ENCODE results near the gene DBI.
"Not testable (repeated sequence)": the region's sequence is repeated elsewhere in the genome, so short reads cannot be mapped to it uniquely, and the experiment has no call there.

Gene DBI

DNA sequence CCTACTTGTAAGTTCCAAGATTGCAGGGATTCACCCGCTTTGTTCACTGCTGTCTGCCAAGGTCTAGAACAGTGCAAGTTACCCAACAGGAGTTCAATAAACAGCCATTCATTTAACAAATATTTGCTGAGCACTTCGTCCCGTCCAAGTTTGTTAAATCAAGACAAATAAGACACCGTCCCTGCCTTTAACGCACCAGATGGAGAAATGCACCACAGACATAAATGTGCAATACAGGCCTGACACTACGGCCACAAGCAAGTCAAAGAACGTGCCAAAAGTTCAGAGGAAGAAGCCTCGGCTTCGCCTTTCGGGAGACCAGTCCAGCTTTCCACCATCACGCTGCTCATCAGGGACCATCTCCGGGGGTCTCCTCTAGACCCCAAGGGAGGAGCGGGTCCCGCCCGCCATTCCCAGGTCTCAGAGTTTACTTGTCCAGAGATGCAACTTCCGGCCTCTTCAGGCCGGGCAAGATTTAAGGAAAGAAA is 572 bp upstream of the DBI start:
- peak; percentile 18 to 35 for DNase-seq

DNA sequence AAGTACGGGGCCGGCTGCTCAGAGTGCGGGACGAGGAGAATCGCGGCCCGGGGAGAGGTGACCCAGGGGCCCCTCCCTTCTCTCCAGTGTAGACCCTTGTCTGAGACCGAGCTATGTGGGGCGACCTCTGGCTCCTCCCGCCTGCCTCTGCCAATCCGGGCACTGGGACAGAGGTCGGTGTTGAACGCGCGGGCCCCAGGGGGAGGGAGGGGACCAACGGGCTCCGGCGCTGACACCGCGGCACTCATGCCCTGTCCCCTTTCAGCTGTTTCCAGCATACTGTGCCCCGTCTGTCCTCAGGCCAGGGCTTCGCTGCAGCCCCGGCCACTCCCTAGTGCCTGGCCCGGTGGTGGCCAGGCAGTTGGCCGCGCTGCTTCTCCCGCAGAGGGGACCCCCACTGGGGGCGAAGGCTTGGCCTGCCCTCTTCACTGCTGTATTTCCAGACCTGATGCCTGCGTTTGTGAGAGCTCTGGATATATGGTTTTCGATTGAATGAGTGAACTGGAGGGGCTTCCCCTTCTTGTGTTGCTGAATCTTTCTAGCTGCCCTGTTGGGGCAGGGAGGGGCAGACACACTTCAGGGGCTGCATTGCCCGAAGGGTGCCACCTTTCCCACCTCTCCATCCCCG is 809 bp downstream of the DBI start:
- peak in 1 of 2 donors; percentile 26 for DNase-seq

DNA sequence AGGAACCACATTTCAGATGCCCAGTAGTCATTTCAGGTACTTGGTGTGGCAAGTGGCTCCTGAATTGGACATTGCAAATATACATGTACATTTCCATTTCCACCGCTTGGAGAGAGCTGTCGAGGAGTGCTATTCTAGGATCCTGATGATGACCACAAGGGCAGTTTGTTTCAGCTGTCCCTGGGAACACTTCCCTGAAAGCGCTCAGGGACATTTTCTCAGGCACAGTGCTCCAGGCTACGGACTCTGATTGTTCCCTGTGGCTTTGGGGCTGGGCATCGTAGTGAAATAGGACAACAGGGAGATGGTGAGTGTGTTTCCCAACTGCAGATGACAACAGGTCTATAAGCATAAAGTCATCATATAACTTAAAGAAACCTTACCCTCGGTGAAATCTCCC is 3.1 kb downstream of the DBI start:
- DNase-seq: no peak

DNA sequence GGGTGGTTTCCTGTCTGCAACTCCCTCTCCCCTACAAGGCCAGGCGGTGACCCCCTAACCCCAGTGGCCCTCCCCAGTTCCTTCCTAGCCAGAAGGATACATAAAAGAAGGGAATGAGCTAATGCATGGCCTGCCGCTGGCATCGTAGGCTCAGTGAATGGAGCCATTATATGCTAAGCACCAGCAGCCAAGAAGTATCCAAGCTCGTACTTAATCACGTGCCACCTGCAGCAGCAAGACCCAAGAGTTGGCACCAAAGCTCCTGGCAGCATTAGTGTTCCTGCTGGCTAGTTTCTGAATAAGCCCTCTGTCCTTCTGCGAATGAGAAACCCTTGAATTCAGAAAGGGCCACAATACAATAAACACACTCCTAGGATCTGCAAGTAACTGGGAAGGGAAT is 4.3 kb downstream of the DBI start:
- no peak for DNase-seq

GRCh38 chr2:119372778-119373568 is 6.2 kb downstream of the DBI start:
- no peak for DNase-seq

- DNase-seq: not testable (repeated sequence)
These were observed 7.3 kb downstream of the DBI start for GRCh38 chr2:119373907-119374745.

GRCh38 chr2:119376406-119376805 is 9.6 kb downstream of the DBI start:
- DNase-seq: not testable (repeated sequence)

- no peak for DNase-seq
These were observed 10.0 kb downstream of the DBI start for GRCh38 chr2:119376810-119377209.

DNA sequence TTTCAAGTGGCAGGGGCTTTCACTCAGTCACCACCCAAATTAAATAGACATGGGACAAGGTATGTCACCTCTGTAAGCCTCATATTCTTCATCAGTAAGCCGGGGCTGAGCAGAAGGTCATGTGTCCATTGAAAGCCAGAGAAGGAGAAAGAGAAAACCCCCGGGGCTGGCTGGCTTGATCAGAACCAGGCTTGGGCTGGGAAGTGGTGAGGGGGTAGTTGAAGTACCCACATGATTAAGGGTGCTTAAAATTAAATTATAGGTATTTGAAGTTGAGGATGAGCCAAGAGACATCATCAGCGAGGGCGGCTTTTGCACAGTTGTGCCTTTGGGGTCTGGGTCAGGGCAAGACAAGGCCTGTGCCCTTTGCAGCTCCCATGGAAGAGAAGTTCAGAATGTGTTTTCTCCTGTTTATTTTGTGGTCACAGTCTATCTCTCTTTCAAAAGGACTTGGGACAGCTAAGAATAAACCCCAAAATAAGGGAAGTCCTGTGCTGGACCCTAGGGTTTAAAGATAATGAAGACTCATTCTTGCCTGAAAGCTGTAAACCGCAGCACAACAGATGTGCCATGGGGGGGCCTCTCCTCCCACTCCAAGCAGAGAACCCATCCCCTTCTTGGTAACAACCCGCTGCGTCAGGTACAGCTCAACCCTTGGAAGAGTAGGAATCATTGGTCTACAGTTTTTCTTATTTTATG is 10.7 kb downstream of the DBI start:
- DNase-seq: no peak

GRCh38 chr2:119377993-119378345 is 11.2 kb downstream of the DBI start:
- DNase-seq: no peak

DNA sequence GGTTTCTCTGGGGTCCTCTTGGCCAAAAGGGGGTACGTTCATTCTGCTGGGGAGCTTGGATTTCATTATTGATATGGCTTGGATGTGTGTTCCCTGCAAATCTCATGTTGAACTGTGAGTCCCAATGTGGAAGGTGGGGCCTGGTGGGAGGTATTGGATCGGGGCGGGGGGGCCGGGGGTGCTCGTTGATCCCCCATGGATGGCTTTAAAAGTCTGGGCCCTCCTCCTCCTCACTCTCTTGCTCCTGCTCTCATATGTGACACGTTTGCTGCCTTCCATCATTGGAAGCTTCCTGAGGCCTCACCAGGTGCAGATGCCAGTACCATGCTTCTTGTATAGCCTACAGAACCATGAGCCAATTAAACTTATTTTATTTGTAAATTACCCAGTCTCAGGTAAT is 11.8 kb downstream of the DBI start:
- no peak for DNase-seq

DNA sequence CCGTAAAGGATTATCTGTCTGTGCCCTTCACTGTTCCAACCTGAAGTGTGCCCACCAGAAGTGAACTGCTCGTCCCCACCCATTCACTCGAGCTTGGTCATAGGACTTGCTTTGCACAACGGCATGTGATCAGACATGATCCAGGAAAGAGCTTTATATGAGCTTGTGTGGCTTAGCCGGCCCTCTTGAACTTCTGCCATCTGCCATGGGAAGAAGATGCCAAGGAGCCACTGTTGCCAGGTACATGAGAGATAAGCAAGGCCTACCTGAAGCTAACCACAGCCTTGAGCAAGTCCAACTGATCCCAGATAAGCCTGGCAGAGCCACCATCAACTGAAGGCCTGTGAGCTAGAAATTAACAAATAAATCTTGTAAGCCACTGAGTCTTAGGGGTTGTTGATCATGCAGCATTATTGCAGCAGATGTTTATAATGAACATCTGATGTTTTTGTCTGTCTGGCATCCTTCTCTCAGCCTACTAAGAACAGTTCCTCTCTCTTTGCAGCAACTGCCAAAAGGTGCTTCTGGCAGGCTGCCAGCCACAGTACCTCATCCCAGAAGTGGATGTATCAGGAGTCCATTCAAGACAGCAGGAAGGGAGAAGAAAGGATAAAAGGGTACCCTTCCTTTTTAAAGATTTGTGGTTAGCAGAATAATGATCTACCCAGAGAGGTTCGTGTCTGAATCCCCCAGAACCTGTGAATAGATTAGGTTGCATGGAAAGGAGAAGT is 16.8 kb downstream of the DBI start:
- DNase-seq: no peak

- peak in 1 of 2 donors; percentile 34 for DNase-seq
These were observed 18.2 kb downstream of the DBI start for GRCh38 chr2:119384971-119385370.

DNA sequence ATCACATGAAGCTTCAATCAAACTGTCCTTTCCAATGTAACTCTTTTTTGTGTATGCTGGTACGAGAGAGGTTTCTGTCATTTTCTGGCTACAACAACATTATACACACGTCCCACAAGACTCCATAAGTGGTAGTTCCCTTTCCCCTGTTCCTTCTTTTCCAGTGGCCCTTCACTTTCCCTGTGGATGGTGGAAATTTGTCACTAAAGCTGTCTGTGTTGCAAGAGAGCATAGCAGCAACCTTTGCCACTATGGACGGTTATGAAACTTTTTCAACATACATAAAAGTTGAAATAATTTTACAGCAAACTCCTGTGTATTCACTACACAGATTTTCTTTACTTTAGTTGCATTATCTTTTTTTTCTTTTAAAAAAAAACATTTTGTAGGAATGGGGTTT is 18.7 kb downstream of the DBI start:
- DNase-seq: peak; percentile 68 to 71

DNA sequence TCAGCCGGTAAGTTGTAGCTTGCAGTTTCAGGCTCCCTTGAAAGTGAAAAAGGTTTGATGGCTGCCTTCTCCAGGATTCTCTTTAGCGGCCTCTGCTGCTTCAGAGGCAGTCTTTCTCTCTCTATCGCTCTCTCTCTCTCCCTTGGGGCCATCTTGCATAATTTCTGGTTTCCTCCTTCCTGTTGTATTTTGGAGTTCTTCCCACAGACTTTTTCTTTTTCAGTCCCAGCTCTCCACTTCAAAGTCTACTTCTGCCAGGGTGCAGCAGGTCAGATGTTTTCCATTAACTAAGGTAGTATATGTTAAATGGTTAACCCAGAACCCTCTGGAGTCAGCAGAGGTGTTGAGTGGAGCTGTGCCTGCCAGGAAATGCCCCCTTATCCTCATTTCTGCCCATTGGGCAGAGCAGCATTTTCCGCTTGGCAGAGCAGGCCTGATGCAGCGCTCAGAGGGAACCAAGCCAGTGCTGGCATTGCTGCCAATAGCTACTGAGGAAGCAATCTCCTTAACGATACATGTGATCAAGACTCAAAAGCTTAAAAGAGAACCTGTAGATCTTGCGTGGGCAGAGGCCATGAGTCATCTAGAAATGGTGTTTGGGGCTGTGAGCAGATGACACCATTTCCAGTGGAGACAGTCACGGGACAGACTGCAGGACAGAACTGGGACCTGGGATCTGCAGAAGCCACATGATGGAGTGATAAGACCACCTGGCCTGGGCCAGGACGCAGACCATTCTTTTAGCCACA is 20.8 kb downstream of the DBI start:
- DNase-seq: peak; percentile 98 to 99

DNA sequence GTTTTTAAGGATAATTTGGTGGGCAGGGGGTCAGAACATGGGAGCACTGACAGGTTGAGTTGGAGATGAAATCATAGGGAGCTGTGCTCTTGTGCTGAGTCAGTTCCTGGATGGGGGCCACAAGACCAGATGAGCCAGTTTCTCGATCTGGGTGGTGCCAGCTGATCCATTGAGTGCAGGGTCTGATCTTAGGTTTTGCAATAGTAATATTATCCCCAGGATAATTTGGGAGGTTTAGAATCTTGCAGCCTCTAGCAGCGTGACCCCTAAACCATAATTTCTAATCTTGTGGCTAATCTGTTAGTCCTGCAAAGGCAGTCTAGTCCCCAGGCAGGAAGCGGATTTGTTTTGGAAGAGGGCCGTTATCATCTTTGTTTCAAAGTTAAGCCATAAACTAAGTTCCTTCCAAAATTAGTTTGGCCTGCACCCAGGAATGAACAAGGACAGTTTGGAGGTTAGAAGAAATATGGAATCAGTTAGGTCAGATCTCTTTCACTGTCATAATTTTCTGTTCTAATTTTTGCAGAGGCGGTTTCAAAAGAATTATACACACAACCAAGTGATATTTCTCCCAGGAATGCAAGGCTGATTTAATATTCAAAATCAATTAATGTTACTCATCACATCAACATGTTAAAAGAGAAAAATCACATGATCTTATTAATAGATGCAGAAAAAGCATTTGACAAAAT is 23.0 kb downstream of the DBI start:
- DNase-seq: peak in 1 of 2 donors; percentile 32

DNA sequence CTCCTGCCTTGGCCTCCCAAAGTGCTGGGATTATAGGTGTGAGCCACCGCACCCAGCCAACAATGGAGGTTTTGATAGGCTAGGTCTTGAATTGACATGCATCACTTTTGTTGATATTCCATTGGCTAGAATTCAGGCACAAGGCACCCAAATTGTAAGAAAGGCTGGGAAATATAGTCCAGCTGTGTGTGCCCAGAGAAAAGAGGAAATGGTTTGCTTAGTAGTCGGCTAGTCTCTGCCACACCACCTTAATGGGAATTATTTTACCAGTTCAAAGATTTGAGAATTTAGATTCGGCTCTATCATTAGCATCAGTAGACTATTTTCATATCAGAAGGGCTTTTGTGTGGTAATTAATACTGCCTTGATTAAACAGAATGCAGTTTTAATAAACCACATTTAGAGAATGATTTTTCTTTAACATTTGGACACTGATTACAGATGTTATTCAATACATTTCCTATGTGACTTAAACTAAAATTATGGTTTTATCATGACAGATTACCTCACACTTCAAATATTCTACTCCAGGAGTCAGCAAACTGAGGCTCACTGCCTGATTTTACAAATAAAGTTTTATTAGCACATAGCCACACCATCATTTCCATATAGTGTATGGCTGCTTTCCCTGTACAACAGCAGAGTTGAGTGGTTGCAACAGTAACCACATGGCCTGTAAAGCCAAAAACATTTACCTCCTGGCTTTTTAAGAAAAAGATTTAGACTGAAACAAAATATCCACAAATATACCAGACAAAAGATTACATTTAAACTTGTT is 27.4 kb downstream of the DBI start:
- no peak for DNase-seq

DNA sequence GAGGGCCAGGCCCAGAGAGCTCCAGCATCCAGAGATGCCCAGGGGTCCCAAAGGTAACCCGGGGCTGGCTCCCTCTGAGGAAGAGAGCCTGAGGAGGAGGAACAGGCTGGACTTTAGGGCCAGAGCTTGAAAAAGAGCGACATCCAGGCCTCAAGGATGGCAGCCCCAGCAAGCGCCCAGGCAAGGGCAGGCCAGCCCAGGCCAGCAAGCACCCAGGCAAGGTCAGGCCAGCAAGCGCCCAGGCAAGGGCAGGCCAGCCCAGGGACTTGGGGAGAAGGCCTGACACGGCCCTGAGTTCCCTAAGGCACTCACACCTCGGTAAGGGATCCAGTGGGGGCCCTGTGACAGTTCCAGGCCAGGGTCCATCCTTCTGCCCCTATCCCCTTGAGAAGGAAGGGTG is 30.4 kb downstream of the DBI start:
- DNase-seq: no peak

DNA sequence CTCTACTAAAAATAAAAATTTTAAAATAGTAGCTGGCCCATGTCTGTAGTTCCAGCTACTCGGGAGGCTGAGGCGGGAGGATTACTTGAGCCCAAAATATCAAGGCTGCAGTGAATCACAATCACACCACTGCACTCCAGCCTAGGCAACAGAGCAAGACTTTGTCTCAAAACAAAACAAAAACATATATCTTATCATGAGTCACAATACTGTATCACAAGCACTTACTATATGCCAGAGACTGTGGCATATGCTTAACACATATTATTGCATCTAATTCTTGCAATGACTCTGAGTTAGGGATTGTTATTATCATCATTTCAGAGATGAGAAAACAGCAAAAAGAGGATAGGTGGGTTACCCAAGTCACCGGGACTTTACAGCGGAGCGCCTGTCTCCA is 35.3 kb downstream of the DBI start:
- no peak for DNase-seq

Measured in inflammatory macrophage (primary cell).